ENCODE results near the gene CCNJ.

CCNJ gene

DNA sequence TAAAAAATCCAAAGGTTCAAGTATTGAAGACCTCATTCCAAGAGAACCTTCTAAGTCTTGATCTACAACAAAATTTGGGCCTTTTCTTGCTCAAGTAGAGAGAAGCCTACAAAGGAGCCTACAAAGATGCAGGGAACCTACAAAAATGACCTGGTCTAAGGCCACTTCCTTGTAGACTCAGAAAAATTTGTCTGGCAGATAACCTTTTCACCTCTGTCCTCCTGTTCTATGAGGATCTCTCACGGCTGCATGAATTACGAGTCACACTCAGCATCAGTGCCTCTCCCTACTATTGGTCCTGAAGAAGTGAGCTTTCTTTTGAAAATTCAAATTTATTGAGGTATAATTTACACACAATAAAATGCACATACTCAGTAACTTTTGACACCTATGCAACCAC lies 29.3 kb downstream of the CCNJ start:
- Histone ChIP-seq H3K4me1 (ENCODE audit: insufficient read depth, low read length, severe bottlenecking) (no peaks in the 10 kb centered on the region), H3K9ac (ENCODE audit: low read length) (no peak overlapping the region), H3K79me2 (ENCODE audit: insufficient read depth, low read length) (no peaks in the 10 kb centered on the region), H3K9me3 (ENCODE audit: low read length) (no peaks in the 10 kb centered on the region), H2AFZ (ENCODE audit: low read length) (no peak overlapping the region), H3K36me3 (ENCODE audit: insufficient read depth, low read length) (no peaks in the 10 kb centered on the region), H4K20me1 (ENCODE audit: insufficient read depth, low read length) (no peaks in the 10 kb centered on the region), H3K27ac (ENCODE audit: low read depth, low read length, poor library complexity, severe bottlenecking) (no peak overlapping the region), H3K27me3 (ENCODE audit: insufficient read depth, low read length) (no peaks in the 10 kb centered on the region), H3K4me2 (ENCODE audit: low read length) (no peak overlapping the region), H3K9me2 (ENCODE audit: low read depth, low read length) (no peaks in the 10 kb centered on the region), H3K4me3 (ENCODE audit: low read depth, low read length, poor library complexity, severe bottlenecking) (no peak overlapping the region), H3F3A (ENCODE audit: insufficient read depth, low read length) (no peaks in the 10 kb centered on the region)
- TF ChIP-seq EZH2 (IDR thresholded peaks at IDR 0.05; ENCODE audit: borderline replicate concordance, low read length) = no peak
- TF ChIP-seq, protein P1, sequence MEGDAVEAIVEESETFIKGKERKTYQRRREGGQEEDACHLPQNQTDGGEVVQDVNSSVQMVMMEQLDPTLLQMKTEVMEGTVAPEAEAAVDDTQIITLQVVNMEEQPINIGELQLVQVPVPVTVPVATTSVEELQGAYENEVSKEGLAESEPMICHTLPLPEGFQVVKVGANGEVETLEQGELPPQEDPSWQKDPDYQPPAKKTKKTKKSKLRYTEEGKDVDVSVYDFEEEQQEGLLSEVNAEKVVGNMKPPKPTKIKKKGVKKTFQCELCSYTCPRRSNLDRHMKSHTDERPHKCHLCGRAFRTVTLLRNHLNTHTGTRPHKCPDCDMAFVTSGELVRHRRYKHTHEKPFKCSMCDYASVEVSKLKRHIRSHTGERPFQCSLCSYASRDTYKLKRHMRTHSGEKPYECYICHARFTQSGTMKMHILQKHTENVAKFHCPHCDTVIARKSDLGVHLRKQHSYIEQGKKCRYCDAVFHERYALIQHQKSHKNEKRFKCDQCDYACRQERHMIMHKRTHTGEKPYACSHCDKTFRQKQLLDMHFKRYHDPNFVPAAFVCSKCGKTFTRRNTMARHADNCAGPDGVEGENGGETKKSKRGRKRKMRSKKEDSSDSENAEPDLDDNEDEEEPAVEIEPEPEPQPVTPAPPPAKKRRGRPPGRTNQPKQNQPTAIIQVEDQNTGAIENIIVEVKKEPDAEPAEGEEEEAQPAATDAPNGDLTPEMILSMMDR (IDR thresholded peaks at IDR 0.05; ENCODE audit: low read length) = no peak

DNA sequence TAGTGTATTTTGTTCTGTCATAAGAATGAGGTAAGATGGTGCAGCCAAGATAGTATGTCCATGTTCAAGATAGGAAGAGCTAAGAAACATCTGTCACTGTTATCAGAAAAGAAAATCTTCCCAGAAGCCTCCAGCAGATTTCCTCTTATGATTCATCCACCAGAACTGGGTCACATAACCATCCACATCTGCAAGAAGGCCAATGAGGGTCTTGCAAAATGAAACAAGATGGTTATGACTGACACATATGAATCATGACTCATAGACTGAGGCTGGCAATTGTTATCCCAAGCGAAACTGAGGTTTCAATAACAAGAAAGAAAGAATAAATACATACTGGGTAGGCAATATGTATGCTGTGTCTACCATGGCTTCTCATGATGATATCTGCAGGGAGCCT lies 30.3 kb downstream of the CCNJ start:
- no peak overlapping the region for H3K9ac ChIP-seq (ENCODE audit: low read length)
- TF ChIP-seq, protein P1 (IDR thresholded peaks at IDR 0.05; ENCODE audit: low read length) = no peak
- TF ChIP-seq EZH2 (IDR thresholded peaks at IDR 0.05; ENCODE audit: borderline replicate concordance, low read length) = no peak
- no peaks in the 10 kb centered on the region for H3K79me2 ChIP-seq (ENCODE audit: insufficient read depth, low read length)
- no peaks in the 10 kb centered on the region for H3K36me3 ChIP-seq (ENCODE audit: insufficient read depth, low read length)
- H3K27ac ChIP-seq (ENCODE audit: low read depth, low read length, poor library complexity, severe bottlenecking) = no peak overlapping the region
- no peaks in the 10 kb centered on the region for H3K27me3 ChIP-seq (ENCODE audit: insufficient read depth, low read length)
- H3F3A ChIP-seq (ENCODE audit: insufficient read depth, low read length) = no peaks in the 10 kb centered on the region
- H2AFZ ChIP-seq (ENCODE audit: low read length) = no peak overlapping the region
- no peaks in the 10 kb centered on the region for H3K4me1 ChIP-seq (ENCODE audit: insufficient read depth, low read length, severe bottlenecking)
- H3K4me3 ChIP-seq (ENCODE audit: low read depth, low read length, poor library complexity, severe bottlenecking) = no peak overlapping the region
- no peaks in the 10 kb centered on the region for H4K20me1 ChIP-seq (ENCODE audit: insufficient read depth, low read length)
- H3K4me2 ChIP-seq (ENCODE audit: low read length) = no peak overlapping the region
- H3K9me2 ChIP-seq (ENCODE audit: low read depth, low read length) = no peaks in the 10 kb centered on the region
- H3K9me3 ChIP-seq (ENCODE audit: low read length) = no peaks in the 10 kb centered on the region

DNA sequence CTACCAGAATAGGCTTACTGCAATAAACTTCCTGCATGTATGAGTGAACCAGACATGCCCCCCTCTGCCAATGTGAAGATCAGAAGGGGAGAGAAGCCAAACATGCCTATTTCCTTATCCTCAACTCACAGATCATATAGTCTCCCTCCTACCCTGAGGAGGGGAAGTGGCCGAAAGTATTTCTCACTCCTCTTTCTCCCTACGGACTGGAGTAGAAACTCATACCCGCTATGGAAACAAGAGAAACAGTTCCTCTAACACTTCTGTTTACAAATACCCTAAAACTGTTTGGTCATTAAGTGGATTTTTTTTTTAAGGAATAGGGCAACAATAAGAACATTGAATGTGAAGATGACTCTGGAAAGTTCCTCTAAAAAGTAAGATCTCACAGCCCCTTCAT lies 31.4 kb downstream of the CCNJ start:
- Histone ChIP-seq H3K9ac (ENCODE audit: low read length) (no peak overlapping the region), H3K36me3 (ENCODE audit: insufficient read depth, low read length) (no peaks in the 10 kb centered on the region), H3F3A (ENCODE audit: insufficient read depth, low read length) (no peaks in the 10 kb centered on the region), H3K4me3 (ENCODE audit: low read depth, low read length, poor library complexity, severe bottlenecking) (no peak overlapping the region), H3K4me1 (ENCODE audit: insufficient read depth, low read length, severe bottlenecking) (no peaks in the 10 kb centered on the region), H3K9me2 (ENCODE audit: low read depth, low read length) (no peaks in the 10 kb centered on the region), H3K9me3 (ENCODE audit: low read length) (no peaks in the 10 kb centered on the region), H3K27me3 (ENCODE audit: insufficient read depth, low read length) (no peaks in the 10 kb centered on the region), H3K27ac (ENCODE audit: low read depth, low read length, poor library complexity, severe bottlenecking) (no peak overlapping the region), H2AFZ (ENCODE audit: low read length) (no peak overlapping the region), H4K20me1 (ENCODE audit: insufficient read depth, low read length) (no peaks in the 10 kb centered on the region), H3K4me2 (ENCODE audit: low read length) (no peak overlapping the region), H3K79me2 (ENCODE audit: insufficient read depth, low read length) (no peaks in the 10 kb centered on the region)
- no peak for TF ChIP-seq EZH2 (IDR thresholded peaks at IDR 0.05; ENCODE audit: borderline replicate concordance, low read length)
- TF ChIP-seq, protein P1 (IDR thresholded peaks at IDR 0.05; ENCODE audit: low read length) = no peak

Data from OCI-LY1 (cell line).